ENCODE data around the gene MPP1. TPM values are rescaled to one million over a fixed set of nuclear protein-coding genes. Genes with fewer than 3 reads are reported as not detected.

The MPP1 gene
- total and polyA plus RNA-seq, 9 of the 15 experiments (the other 6 are each of a cell fraction or from before 2014, with no cell fraction given), result 227 to 395 (median 283) TPM

GRCh38 chrX:154780968-154781367 lies 24.3 kb downstream of the MPP1 start:
- Histone ChIP-seq H3K36me3 (ENCODE audit: control insufficient read depth, insufficient read depth, low read length) (peaks cover 96% of the 10 kb centered on the region), H3K27me3 (ENCODE audit: control insufficient read depth in 2 of 2, insufficient read depth in 2 of 2, low read length in 2 of 2) (no peaks in the 10 kb centered on the region), H3K4me3 (no peak overlapping the region), H3K4me2 (ENCODE audit: insufficient read depth, low read length) (no peak overlapping the region), H3K9me1 (ENCODE audit: control insufficient read depth, insufficient read depth, low read length) (peaks cover 4% of the 10 kb centered on the region), H4K20me1 (replicated peaks; ENCODE audit: control insufficient read depth, insufficient read depth, low read length) (peaks cover 7% of the 10 kb centered on the region), H3K4me1 (replicated peaks in 1 of 2; ENCODE audit: control insufficient read depth in 2 of 2, insufficient read depth in 2 of 2, low read length in 2 of 2) (peaks cover 19 to 28% of the 10 kb centered on the region in 2 experiments), H3K9ac (ENCODE audit: insufficient read depth in 1 of 2, low read depth in 2 of 2, low read length in 2 of 2) (no peak overlapping the region), H3K79me2 (ENCODE audit: control insufficient read depth, insufficient read depth, low read length) (peaks cover 42% of the 10 kb centered on the region), H3K9me3 (replicated peaks; ENCODE audit: control insufficient read depth, insufficient read depth, low read depth, low read length) (no peaks in the 10 kb centered on the region), H2AFZ (ENCODE audit: low read depth, low read length) (no peak overlapping the region), H3K27ac (ENCODE audit: extremely low read depth, low read depth, low read length) (no peak overlapping the region)
- no peak for TF ChIP-seq SIX5 (IDR thresholded peaks at IDR 0.05; ENCODE audit: borderline replicate concordance in 1 of 2, insufficient read depth in 1 of 2, low read depth in 1 of 2, low read length in 2 of 2)
- TF ChIP-seq STAT6 (CRISPR knock-in tag; IDR thresholded peaks at IDR 0.05), result no peak
- 0 out of 2 replicates have a peak, but pooled peaks have one; percentile 2 for TF ChIP-seq SUPT5H (IDR thresholded peaks at IDR 0.05)
- no peak for TF ChIP-seq JUN (IDR thresholded peaks at IDR 0.05; ENCODE audit: borderline replicate concordance, low read depth, low read length)
- TF ChIP-seq JUN (CRISPR knock-in tag; IDR thresholded peaks at IDR 0.05; ENCODE audit: borderline replicate concordance), result no peak
- no peak for TF ChIP-seq CHD2 (IDR thresholded peaks at IDR 0.05; ENCODE audit: low read depth, low read length)
- no peak for TF ChIP-seq ZNF717 (CRISPR knock-in tag; IDR thresholded peaks at IDR 0.05)
- no peak for TF ChIP-seq TRIM28 (IDR thresholded peaks at IDR 0.05)
- no peak for TF ChIP-seq SMARCE1 (IDR thresholded peaks at IDR 0.05)
- TF ChIP-seq POLR2A (conservative IDR thresholded peaks at IDR 0.05), result 0 out of 2 replicates have a peak, but pooled peaks have one; percentile 3
- no TSS peak for BruUV-seq (replicated peaks)
- 90% methylated on average over 1 of the region's 9 CpGs for WGBS (ENCODE audit: insufficient coverage, low coverage, missing lambda C conversion rate)
- ChIA-PET CTCF (ENCODE audit: low intra/inter-chr PET ratio) (no interaction called here), POLR2A (interaction anchor here (0.6 to 3.1 kb wide), 9 partner anchors 8 to 239 kb away, joined by 3 to 12 read pairs (median 4); no protein-coding TSS in a partner anchor)
- in situ Hi-C loops (cut with MboI) (no loop called here), intact Hi-C loops (cut with micrococcal nuclease) (no loop called here)
- DNase-seq (ENCODE audit: extremely low read depth in 1 of 4, low spot score in 3 of 4) (no peak), FAIRE-seq (no peak), ATAC-seq (no peak)
